Kidney (tissue), 14 donors: Measurements from ENCODE around the gene KIAA1614. TPM values are rescaled to one million over a fixed set of nuclear protein-coding genes. Genes with fewer than 3 reads are reported as not detected.

Source experiments
- DNase-seq, 5 donors: peaks; one replicate each; pipeline ENCODE4 v3.0.0-alpha.2; 2013 to 2020
- FAIRE-seq: peaks from 2 replicates; lab custom pipeline; 2012; peaks lifted over from hg19 to GRCh38; lab: Jason Lieb, UNC
- H3K27ac ChIP-seq, 2 donors: one replicate each; pipeline ENCODE4 v1.7.0; 2013; ENCODE audit warnings: low read depth in 2 of 2, low read length in 2 of 2, inconsistent platforms in 1 of 2
- H3K27me3 ChIP-seq: one replicate; pipeline ENCODE4 v1.7.1; 2013; ENCODE audit warnings: low read length, inconsistent platforms; ENCODE audit not compliant: control insufficient read depth, insufficient read depth
- H3K36me3 ChIP-seq, 3 donors: one replicate each; pipeline versions ENCODE4 v1.7.0 to v1.7.1; 2013; ENCODE audit warnings: low read length in 3 of 3, control low read depth in 1 of 3, inconsistent platforms in 1 of 3; ENCODE audit not compliant: insufficient read depth in 3 of 3, control insufficient read depth in 2 of 3
- H3K4me1 ChIP-seq, 3 donors: one replicate each; pipeline versions ENCODE4 v1.7.0 to v1.7.1; 2013; ENCODE audit warnings: low read length in 3 of 3, inconsistent platforms in 1 of 3, low read depth in 1 of 3; ENCODE audit not compliant: control insufficient read depth in 2 of 3, insufficient read depth in 2 of 3
- H3K4me3 ChIP-seq, 3 donors: one replicate each; pipeline versions ENCODE4 v1.7.0 to v1.8.1; 2013; ENCODE audit warnings: low read length in 3 of 3, control low read depth in 1 of 3, inconsistent platforms in 1 of 3
- H3K9ac ChIP-seq, 3 donors: one replicate each; pipeline versions ENCODE4 v1.7.0 to v1.7.1; 2013; ENCODE audit warnings: low read length in 3 of 3, control low read depth in 1 of 3, inconsistent platforms in 1 of 3
- H3K9me3 ChIP-seq, 3 donors: one replicate each; pipeline versions ENCODE4 v1.7.0 to v1.7.1; 2013; ENCODE audit warnings: low read length in 3 of 3, control low read depth in 1 of 3, inconsistent platforms in 1 of 3; ENCODE audit not compliant: control insufficient read depth in 2 of 3, insufficient read depth in 1 of 3
- intact Hi-C: fragments of 100-400 bp; cut with DNase I; formaldehyde crosslinking; loops from one replicate; pipeline ENCODE4 v1.11.1; 2022
- polyA plus RNA-seq: library from polyadenylated mRNA; stranded (reverse); fragments of 350-450 nt; fragmentation: Illumina TruSeq; extraction: RNeasy Lipid Tissue Mini Kit (QIAGEN cat#74804); gene quantifications from one replicate; pipeline ENCODE4 v1.2.3, GENCODE V29; 2014; ENCODE audit warnings: low read depth, low replicate concordance; ENCODE audit not compliant: insufficient read depth
- total RNA-seq: library from RNA; stranded (reverse); fragmentation: NEBNext Ultra II Directional; extraction: Animal tissue kit (Norgen Biotek cat#: 25700); gene quantifications from one replicate; pipeline ENCODE4 v1.2.1, GENCODE V29; 2021
- TF ChIP-seq, protein P1 (sequence below): IDR thresholded peaks from 3 replicates; pipeline ENCODE4 v1.5.1; 2012; ENCODE audit warnings: mild to moderate bottlenecking, moderate library complexity, borderline replicate concordance; ENCODE audit not compliant: insufficient read depth; ENCODE audit errors: extremely low read depth
- donor health status: control.
- donor health status: control.
- donor health status: control.
- donor health status: control.
- donor health status: control.
- donor health status: DM: yes; HTN: yes; CAD: no.
- donor health status: Normal renal cell carcinoma (clear cell type).

The KIAA1614 gene
- total and polyA plus RNA-seq, 2 donors from 2014 or later: 5.4 to 12.3 TPM

DNA sequence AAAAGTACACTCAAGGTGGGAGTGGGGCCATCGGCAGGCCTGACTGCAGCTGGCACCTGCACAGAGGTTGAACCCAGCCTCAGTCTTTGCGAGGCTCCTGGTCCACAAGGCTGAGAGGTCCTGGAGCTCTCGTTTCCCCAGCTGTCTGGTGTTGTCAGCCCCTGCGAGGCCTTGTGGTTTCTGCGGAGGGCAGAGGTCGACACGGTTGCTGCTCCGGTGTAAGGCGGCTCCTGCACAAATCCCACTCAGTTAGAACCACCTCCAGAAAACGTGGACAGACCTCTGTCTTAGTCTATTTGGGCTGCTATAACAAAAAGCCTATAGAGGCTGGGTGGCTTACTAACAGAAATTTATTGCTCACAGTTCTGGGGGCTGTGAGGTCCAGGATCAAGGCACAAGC, 5.8 kb downstream of the KIAA1614 start:
- no peak overlapping the region for H3K27ac ChIP-seq
- no peak overlapping the region for H3K4me3 ChIP-seq
- H3K27me3 ChIP-seq: no peaks in the 10 kb centered on the region
- peaks cover 0 to 5% (median 0%) of the 10 kb centered on the region in 3 donors for H3K36me3 ChIP-seq
- H3K9ac ChIP-seq: no peak overlapping the region
- no peaks in the 10 kb centered on the region for H3K9me3 ChIP-seq
- H3K4me1 ChIP-seq: peaks cover 0 to 12% (median 10%) of the 10 kb centered on the region in 3 donors
- intact Hi-C loops: no loop called here
- DNase-seq (no peak), FAIRE-seq (no peak)
- TF ChIP-seq, protein P1, sequence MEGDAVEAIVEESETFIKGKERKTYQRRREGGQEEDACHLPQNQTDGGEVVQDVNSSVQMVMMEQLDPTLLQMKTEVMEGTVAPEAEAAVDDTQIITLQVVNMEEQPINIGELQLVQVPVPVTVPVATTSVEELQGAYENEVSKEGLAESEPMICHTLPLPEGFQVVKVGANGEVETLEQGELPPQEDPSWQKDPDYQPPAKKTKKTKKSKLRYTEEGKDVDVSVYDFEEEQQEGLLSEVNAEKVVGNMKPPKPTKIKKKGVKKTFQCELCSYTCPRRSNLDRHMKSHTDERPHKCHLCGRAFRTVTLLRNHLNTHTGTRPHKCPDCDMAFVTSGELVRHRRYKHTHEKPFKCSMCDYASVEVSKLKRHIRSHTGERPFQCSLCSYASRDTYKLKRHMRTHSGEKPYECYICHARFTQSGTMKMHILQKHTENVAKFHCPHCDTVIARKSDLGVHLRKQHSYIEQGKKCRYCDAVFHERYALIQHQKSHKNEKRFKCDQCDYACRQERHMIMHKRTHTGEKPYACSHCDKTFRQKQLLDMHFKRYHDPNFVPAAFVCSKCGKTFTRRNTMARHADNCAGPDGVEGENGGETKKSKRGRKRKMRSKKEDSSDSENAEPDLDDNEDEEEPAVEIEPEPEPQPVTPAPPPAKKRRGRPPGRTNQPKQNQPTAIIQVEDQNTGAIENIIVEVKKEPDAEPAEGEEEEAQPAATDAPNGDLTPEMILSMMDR: no peak

DNA sequence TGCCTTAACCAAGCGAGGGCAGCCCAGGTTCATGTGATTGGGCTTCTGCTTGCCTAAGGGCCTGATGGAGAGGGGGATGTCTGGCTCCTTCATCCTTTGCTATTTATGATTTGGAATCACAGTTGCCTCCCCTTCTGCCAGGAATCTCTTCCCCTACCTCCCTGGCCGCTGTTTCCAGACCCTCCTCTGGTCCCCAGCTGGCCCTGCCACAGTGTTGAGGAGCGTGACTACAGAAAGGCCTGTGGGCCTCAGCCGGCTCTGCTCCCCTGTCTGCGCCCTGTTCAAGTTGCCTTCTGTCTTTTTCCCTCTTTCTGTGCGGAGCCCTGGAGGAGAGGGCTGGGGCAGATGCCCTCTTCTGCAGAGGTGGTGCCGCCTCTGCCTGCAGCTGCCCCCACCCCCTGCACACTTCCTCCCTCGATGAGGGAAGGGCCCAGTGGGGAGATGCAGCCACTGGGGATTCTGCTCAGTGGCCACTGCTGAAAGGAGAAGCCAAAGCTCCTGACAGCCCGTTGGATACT, 6.5 kb downstream of the KIAA1614 start:
- peaks cover 0 to 5% (median 0%) of the 10 kb centered on the region in 3 donors for H3K36me3 ChIP-seq
- DNase-seq (peak in 2 of 5 donors; percentile 36 to 50), FAIRE-seq (no peak)
- peaks cover 0 to 19% (median 13%) of the 10 kb centered on the region in 3 donors for H3K4me1 ChIP-seq
- H3K4me3 ChIP-seq: no peak overlapping the region
- no peaks in the 10 kb centered on the region for H3K9me3 ChIP-seq
- TF ChIP-seq, protein P1: no peak
- intact Hi-C loops: no loop called here
- H3K27me3 ChIP-seq: no peaks in the 10 kb centered on the region
- H3K27ac ChIP-seq: no peak overlapping the region
- no peak overlapping the region for H3K9ac ChIP-seq

DNA sequence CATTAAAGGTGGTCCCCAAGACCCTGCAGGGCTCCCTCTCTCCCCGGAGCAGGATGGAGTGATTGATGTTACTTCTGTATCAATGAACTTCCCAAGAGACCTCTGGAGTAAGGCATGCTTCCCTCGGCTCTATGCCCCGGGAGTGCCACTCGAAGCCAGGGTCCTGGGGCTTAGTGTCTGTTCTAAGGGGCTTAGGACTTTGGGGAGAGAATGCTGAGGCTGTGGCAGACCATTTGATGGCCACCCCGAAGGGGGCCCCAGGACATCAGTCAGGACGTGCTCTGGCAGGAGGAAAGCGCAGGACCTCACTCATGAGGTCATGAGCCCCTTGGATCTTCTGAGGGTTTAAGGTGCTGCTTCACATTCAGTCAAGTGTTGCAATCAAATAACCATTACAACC, 7.5 kb downstream of the KIAA1614 start:
- Histone ChIP-seq H3K9ac (no peak overlapping the region), H3K4me1 (peaks cover 0 to 23% (median 17%) of the 10 kb centered on the region in 3 donors), H3K36me3 (peaks cover 0 to 5% (median 0%) of the 10 kb centered on the region in 3 donors), H3K9me3 (no peaks in the 10 kb centered on the region), H3K27ac (no peak overlapping the region), H3K4me3 (no peak overlapping the region), H3K27me3 (no peaks in the 10 kb centered on the region)
- no peak for FAIRE-seq
- TF ChIP-seq, protein P1: no peak
- DNase-seq: peak in 1 of 5 donors; percentile 24
- intact Hi-C loops: no loop called here
